NCI-H748 (cell line): Measurements from ENCODE around the gene SLF2.
"Not testable (repeated sequence)": the region's sequence is repeated elsewhere in the genome, so short reads cannot be mapped to it uniquely, and the experiment has no call there.

Experiments
- DNase-seq: peaks from one replicate; lab custom pipeline; 2025; ENCODE audit not compliant: unreplicated experiment; lab: John Stamatoyannopoulos, UW

The SLF2 gene

DNA sequence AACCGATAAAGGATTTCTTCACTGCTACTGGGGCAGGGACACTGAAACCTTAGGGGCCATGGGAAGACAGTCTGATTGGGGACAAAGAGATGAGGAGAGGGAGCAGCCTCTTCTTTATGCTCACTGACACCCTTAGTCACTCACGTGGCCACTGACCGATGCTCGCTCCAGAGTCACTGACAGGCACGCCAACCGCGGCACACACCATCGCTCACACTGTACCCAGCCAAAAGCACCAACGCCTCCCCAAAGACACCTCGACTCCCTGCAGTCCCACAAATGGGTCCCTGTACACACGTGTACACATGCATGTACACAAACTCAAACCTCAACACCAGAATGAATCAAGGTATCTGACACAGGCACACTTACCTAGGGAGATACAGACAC, 35.3 kb upstream of the SLF2 start:
- no peak for DNase-seq

DNA sequence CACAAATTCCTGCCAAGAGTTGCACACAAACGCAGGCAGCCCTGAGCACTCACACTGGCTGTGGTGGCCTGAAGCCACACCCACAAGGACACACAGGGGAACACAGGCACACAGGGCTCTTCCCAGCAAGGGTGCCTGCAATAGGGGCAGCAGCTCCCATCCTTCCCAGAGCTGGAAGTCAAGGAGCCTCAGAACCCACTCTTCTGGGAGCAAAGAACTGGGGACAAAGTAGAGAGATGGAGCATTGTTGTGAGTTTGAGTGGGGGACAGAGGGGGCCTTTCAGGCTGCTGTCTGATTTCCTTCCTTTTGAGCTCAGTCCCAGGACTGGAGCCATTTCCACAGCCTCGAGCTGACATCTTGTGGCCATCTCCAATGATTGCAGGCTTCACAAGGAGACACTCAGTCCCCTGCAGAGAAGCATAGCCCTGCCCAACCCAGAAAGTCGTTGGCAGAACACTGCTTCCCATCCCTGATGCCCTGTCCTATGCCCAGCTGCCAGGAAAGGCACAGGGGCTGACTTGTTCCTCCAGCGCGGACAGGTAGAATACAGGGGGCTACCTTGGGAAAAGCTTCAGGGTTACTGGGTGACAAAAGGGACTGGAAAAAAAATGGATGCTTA, 34.4 kb upstream of the SLF2 start:
- peak; percentile 66 for DNase-seq

- no peak for DNase-seq
Measured at GRCh38 chr10:100879741-100880360, 32.9 kb upstream of the SLF2 start.

DNA sequence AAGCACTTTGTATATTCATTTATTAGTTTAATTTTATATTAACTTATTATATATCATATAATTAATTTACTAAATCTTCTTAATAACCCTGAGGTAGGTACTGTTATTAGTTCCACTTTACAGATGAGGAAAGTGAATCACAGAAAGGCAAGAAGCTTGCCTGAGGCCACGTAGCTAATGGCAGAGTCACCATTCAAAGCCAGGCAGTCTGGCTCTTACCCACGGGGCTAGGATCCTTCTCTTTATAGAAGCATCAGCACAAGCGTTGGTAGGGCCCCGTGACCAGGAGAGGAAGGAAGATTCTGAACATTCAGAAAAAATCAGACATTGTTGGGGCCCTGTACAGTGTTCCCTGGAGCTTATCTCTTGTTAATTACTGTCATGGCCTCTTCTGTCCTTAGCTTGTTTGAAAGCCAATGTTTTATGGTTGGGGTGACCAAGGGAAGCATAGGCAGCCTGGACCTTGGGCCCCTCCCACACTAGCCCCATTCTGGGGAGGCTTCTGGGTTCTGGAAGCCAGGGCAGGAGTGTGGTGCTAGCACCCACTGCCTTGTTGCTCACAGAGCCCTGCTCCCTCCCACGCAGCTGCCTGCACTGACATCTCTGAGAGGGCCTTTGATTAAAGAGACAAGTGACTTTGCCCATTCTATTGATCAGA, 31.1 kb upstream of the SLF2 start:
- DNase-seq = no peak

- no peak for DNase-seq
Measured at GRCh38 chr10:100882252-100882651, 30.5 kb upstream of the SLF2 start.

GRCh38 chr10:100882671-100883311, 30.0 kb upstream of the SLF2 start:
- no peak for DNase-seq

DNA sequence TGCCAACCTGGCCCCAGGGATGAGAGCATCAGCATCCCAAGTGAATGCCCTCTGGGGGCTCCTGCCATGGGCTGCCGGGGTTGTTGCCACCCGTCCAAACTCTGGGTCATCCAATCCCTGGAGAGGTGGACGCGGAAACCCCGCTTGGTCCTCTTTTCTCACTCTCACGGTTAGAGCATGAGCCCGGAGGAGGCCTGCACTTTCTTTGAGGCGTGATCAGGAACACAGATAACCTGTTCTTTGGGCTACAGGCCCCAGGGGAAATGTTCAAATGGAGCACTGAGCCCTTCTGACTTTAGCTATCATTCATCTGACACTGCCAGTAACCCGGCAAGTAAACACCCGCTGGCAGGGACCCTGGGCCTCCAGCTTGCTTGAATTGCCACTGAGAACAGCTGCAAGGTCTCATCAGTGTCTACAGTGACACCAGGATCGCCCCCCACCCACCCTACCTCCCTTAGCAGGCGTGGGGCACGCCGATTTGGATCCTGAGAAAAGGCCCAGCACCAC, 29.4 kb upstream of the SLF2 start:
- no peak for DNase-seq

DNA sequence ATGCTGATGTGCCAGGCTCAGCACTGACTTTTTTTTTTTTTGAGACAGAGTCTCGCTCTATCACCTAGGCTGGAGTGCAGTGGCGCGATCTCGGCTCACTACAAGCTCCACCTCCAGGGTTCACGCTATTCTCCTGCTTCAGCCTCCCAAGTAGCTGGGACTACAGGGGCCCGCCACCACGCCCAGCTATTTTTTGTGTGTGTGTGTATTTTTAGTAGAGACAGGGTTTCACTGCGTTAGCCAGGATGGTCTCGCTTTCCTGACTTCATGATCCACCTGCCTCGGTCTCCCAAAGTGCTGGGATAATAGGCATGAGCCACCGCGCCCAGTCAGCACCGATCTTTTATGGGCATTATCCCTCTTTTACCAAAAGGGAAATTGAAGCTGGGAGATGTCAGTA, 27.2 kb upstream of the SLF2 start:
- not testable (repeated sequence) for DNase-seq

DNA sequence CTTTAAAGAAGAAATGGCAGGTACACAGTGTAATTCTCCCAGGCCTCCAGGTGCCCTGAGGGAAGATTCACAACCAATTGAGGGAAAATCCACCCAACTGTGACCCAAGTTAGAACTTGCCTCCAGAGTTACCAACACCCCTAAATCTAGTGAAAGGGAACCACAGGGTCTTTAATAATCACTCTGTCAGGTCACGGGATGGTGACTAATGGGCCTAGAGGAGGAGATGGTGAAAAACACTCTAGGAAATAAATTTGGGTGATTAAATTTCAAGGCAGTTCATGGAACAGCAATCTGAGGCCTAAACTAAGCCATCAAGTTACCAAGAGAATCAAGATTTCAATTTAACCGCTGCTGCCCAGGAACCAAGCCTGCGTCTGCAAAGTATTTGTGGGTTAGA, 26.7 kb upstream of the SLF2 start:
- DNase-seq = no peak

GRCh38 chr10:100886521-100886920, 26.2 kb upstream of the SLF2 start:
- no peak for DNase-seq

DNA sequence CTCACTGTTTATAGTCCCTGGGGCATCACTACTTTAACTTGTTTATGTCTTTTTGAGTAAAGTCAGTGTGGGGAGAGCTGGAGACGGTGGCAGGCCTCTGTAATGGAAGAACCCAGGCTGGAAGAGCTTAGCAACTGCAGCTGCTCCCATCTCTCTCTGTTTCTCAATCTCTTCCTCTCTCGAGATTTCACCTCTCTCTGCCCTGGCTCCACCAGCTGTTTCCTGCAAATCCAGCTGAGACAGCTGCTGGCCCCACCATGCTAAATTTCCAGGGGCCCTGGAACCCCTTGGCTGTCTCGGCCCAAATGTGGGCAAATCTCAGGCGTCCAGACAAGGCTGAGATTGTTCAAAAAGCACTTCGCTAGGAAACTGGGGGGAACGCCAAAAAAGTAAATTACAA, 25.8 kb upstream of the SLF2 start:
- no peak for DNase-seq

- DNase-seq = peak; percentile 2
Measured at GRCh38 chr10:100887761-100888296, 24.9 kb upstream of the SLF2 start.

DNA sequence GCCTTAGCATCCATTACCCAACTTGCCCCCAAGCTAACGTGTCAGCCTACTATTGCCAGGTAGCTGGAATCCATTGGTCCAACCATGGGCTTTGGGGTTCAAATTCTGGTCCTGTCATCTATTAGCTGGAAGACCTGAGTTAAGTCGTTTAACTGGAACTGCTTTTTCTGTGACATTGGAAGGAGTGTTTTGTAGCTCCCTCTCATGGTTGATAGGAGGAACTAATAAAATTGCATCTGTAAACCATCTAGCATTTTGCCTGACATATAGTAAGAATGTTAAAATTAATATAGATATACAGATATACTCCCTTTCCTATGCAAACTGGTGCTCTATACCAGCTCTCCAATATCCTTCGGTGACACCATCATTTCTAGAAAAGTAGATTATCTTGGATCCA, 23.8 kb upstream of the SLF2 start:
- peak; percentile 30 for DNase-seq

- DNase-seq = peak; percentile 30
Measured at GRCh38 chr10:100889546-100889945, 23.2 kb upstream of the SLF2 start.

- no peak for DNase-seq
Measured at GRCh38 chr10:100890141-100890672, 22.6 kb upstream of the SLF2 start.

- no peak for DNase-seq
Measured at GRCh38 chr10:100890673-100891317, 22.0 kb upstream of the SLF2 start.

DNA sequence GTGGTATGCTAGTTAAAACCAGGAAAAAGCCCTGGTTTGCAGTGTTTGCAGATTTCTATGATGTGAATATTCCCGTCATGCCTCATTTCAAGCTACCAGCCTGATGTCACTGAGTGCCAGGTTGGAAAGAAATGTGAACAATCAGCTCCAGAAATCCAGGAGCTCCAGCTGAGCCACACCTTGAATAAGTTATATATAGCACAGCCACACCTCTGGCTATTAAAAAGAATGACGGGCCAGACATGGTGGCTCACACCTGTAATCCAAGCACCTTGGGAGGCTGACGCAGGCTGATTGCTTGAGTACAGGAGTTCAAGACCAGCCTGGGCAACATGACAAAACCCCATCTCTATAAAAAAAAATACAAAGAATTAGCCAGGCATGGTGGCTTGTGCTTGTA, 18.7 kb upstream of the SLF2 start:
- peak; percentile 29 for DNase-seq

DNA sequence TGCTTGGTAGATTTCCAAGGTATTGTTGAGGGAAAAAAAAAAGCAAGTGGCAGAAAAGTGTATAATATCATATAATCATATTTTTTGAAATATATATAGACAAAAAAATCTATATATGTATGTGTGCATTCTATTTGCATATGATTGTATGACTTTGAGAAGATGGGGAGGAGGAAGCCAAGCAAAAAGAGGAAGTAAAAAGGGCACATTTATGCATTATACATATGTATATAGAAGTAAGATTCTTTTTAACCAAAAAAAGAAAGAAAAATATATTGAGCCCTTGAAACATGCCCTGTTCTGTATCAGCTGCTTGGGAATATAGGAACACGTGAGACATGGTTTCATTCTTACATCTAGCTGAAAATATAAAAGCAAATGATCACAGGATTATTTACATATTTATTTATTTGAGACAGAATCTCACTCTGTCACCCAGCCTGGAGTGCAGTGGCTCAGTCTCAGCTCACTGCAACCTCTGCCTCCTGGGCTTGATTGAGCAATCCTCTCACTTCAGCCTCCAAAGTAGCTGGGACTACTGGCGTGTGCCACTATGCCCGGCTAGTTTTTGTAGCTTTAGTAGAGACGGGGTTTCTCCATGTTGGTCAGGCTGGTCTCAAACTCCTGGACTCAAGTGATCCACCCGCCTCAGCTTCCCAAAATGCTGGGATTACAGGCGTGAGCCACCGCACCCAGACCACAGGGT, 18.0 kb upstream of the SLF2 start:
- no peak for DNase-seq

GRCh38 chr10:100895346-100895745, 17.4 kb upstream of the SLF2 start:
- no peak for DNase-seq

DNA sequence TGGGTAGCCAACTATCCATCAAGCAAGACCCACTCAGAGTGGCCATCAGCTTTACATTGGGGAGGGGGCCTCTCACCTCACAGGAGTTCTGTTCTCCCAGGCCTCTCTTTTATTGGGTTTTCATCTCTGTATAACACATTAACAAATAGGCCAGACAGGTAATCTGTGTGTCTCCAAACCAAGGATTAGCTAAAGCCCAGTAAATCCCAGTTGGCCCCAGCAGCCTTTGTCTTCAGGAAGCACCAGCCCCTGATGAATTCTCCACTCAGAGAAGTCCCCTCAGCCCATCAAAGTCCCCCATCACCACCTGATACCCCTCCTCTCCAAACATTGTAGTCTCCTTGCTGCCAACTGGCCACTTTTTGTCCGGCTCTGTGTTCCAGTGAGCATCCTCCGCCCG, 16.9 kb upstream of the SLF2 start:
- no peak for DNase-seq
